GM19043 (cell line): ENCODE results near the gene PTTG2.
"Not testable (repeated sequence)": the region's sequence is repeated elsewhere in the genome, so short reads cannot be mapped to it uniquely, and the experiment has no call there.

Experiments used
- ATAC-seq: cut with Tn5 transposase; IDR thresholded peaks from one replicate; pipeline ENCODE4 v1.9.1; 2021; ENCODE audit warnings: low read depth; ENCODE audit not compliant: unreplicated experiment

Gene PTTG2

GRCh38 chr4:37953620-37954293, 6.4 kb upstream of the PTTG2 start:
- ATAC-seq: no peak

DNA sequence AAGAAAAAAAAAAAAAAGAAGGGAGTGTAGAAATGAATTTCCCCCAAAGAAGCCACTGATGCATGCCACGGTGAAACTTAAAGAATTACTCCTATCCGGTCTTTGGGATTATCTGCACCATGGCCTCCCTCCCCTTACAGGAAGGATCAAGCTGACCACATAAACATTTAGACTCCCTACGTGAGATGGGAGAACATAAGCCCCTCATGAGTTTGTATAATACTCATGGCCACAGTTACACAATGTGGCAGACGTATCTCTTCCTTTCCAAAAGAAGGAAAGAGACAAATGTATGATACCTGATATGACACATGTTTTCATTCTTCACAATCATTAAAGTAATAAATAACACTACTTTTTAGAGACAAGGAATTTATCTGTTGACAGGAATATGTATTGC, 3.3 kb upstream of the PTTG2 start:
- no peak for ATAC-seq

DNA sequence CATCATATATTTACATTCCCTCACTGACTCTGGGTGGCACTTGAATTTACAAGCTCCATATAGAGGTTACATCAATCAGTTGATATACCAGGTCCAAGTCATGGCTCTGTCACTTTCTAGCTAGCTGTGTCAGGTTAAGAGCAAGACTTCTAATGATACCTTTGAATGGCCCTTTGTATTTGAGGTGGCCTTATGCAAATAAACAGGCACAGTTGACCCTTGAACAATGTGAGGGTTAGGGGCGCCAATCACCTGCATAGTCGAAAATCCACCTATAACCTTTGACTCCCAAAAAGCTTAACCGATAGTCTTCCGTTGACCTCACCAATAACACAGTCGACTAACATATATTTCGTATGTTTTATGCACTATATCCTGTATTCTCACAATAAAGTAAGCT, 1.3 kb upstream of the PTTG2 start:
- ATAC-seq: no peak

GRCh38 chr4:37960679-37961450, 667 bp downstream of the PTTG2 start:
- ATAC-seq: no peak

- peak; percentile 69 for ATAC-seq
These were observed 4.7 kb downstream of the PTTG2 start for GRCh38 chr4:37964734-37965457.

DNA sequence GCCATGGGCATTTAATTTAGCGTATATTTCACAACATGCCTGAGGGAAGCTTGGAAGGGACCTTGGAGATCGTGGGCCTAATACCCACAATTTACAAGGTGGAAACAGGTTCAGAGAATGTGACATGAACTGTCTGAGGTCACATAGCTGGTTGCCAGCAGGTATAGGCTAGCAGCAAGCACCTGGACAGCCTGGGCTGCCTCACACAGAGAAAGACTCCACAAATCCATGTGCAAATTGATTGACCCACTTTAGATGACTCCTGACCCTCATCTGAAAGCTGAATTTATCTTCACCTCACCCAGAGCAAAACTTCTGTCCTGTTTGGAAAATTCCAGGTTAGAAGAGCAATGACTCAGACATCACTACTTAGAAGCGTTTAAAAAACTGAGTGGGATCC, 5.8 kb downstream of the PTTG2 start:
- ATAC-seq: no peak

DNA sequence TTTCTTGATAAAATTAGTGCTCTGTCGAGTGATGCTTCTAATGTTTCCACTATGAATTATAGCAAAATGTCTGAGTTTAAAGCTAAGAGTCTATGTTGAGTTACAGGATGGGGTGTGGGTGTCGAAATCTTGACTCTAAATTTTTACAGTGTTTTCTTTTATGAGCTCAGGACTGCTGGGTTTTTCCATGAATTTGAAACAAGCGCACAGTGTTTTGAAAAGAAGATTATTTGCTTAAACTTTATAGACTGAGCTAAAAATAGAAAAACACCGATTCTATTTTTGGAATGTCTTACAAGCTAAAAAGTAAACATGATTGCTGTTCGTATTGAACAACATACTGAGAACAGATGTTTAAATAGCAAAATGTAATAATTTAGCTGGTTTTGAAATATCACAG, 7.5 kb downstream of the PTTG2 start:
- ATAC-seq: no peak

DNA sequence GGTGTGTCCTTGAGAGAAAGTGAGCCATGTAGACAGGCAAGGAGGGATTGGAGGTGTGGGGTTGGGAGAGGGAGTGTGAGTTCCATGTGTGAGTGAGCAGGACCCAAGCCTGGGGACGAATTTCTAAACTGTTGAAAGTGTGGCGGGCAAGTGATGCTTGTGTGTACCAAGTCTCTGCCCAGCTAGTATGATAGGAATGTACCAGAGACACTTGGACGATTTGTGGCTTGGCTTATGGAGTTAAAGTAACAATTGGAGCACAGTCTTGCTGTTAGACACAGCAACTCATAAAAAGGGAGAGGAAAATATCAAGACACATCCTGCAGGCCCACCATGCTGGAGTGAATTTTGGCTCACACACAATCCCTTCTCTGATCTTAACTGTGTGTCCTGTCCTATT, 8.5 kb downstream of the PTTG2 start:
- no peak for ATAC-seq

- no peak for ATAC-seq
These were observed 10.5 kb downstream of the PTTG2 start for GRCh38 chr4:37970702-37971101.

DNA sequence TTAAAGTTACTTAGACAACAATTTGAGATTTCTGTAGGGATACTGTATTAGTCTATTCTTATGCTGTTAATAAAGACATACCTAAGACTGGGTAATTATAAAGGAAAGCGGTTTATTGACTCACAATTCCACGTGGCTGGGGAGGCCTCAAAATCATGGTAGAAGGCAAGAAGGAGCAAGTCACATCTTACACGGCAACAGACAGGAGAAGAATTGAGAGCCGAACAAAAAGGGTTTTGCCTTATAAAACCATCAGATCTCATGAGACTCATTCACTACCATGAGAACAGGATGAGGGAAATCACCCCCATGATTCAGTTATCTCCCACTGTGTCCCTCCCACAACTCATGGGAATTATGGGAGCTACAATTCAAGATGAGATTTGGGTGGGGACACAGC, 11.0 kb downstream of the PTTG2 start:
- ATAC-seq: no peak

DNA sequence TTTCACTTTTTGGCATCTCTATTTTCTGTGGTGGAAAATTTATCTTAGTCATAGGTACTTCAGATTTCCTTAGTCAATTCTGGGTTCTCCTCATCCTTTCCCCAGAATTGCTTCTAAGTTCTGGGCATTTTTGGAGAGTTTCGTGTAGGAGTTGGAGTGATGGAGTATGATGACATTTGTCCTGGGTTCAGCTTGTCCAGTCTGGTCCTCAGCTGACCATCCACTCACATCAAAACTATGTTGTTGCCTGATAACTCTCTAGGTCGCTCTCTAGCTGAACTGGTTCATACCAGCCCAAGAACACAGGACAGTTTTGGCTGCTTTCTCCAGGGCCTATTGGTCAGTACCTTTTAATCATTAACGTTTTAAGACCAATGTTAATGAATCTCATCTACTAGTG, 13.2 kb downstream of the PTTG2 start:
- no peak for ATAC-seq

DNA sequence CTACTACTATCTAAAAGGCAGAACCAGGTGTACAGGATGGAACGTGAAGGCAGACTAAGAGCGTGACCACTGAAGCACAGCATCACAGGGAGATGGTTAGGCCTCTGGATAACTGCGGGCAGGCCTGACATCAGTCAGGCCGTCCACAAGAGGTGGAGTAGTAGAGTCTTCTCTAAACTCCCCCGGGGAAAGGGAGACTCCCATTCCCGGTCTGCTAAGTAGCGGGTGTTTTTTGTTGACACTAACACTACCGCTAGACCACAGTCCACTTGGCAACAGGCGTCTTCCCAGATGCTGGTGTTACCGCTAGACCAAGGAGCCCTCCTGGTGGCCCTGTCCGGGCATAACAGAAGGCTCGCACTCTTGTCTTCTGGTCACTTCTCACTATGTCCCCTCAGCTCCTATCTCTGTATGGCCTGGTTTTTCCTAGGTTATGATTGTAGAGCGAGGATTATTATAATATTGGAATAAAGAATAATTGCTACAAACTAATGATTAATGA, 15.2 kb downstream of the PTTG2 start:
- not testable (repeated sequence) for ATAC-seq

DNA sequence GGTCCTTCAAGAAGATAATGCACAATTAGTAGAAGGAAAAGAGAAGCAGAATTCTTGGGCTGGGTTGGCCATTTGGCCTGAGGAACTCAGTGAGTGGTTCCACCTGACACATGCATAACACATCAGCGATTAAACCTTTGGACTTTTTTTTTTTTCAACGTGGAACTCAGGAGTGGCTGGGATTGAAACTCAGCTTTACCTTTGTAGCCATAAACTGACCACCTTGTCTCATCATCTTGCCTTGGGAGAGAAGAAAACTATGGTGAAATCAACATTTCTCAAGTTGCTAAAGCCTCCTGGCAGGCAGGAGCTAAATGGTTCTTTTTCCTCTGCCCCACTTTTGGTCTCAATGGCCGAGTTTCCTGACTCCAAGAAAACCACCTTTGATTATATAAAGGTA, 16.3 kb downstream of the PTTG2 start:
- ATAC-seq: no peak

DNA sequence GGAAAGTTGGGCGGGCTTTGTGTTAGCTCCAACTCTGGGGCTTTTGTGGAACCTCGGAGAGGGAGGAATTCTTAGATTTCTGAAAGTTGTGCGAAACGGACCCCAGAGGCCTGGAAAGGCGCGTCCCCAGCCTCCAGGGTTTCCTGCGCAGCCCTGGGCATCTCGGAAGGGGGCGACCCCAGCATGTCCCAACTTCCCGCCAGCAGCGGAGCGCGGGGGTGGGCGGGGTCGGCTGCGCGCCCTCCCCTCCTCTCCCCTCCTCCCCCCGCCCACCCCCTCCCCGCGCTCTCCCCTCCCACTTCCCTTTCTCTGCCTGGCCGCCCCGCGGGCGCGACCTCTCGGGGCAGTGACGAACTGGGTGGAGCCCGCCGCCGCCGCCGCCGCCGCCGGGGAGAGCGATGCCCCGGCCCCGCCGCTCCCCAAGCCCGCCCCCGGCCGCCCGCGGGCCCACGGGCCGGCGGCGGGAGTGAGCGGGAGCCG, 16.8 kb downstream of the PTTG2 start:
- peak; percentile 75 for ATAC-seq

DNA sequence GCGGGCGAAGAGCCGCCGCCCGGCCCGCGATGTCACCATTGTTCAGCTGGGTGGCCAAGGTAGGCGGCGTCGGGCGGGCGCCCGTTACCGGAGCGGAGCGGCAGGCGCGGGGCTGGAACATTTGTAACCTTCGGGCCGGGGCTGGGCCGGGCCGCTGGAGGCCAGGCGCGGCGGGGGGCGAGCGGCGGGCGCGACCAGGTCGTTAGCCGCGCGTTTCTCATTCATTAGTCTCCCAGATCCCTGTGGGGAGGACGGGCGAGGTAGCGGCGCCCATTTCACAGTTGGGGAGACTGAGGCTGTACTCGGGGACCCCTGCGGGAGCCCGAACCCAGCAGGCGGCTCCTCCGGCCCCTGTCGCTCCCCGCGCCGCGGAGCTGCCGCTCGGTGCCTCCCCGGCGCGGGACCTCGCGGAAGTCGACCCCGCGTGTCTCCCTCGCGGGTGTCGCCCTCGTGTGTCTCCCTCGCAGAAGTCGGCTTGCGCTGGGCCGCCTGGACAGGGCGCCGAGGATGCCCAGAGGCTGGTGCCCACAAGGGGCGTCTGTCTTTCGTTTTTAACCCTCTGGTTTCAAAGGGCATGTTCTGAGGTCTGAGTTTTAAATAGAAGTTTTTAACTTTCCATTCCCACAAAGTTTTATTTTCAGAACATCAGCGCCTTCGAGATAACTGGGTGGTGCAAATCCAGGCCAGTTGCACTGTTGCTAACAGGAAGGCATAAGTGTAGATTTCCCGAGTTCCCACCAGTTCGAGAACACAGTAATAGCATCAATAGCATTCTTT, 17.5 kb downstream of the PTTG2 start:
- peak; percentile 55 for ATAC-seq

GRCh38 chr4:37978248-37978924, 18.2 kb downstream of the PTTG2 start:
- ATAC-seq: peak; percentile 15

DNA sequence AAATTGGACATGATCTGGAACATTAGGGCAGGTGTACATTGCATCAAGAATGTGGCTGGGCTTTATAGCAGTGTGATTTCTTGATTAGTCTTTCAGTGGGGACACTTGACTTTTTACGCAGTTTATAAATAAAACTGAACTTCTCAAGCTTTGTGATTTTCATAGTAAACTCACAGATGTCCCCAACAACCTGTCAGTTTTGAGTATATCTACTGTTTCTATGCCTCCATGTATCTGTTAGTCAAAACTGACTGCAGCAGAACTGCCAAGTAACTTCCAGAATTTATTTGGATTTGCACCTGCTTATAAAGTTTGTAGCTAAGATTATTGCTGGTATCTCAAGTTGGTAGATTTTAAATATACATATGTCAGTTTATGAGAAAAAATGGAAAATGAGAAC, 20.0 kb downstream of the PTTG2 start:
- ATAC-seq: no peak

GRCh38 chr4:37981425-37981824, 21.2 kb downstream of the PTTG2 start:
- no peak for ATAC-seq

GRCh38 chr4:37981844-37982720, 21.9 kb downstream of the PTTG2 start:
- ATAC-seq: no peak
